HG02623 (cell line): ENCODE measurements around the gene GPATCH4.
"Not testable (repeated sequence)": the region's sequence is repeated elsewhere in the genome, so short reads cannot be mapped to it uniquely, and the experiment has no call there.

ENCODE experiments used
- ATAC-seq: cut with Tn5 transposase; IDR thresholded peaks from one replicate; pipeline ENCODE4 v1.9.1; 2021; ENCODE audit warnings: moderate library complexity; ENCODE audit not compliant: unreplicated experiment

Gene GPATCH4

GRCh38 chr1:156581661-156582387 lies 19.5 kb downstream of the GPATCH4 start:
- ATAC-seq, result no peak

GRCh38 chr1:156579472-156579871 lies 21.8 kb downstream of the GPATCH4 start, which contains the start of gene TTC24:
Gene TTC24 (plus strand): TSS chr1:156579723. CDS start chr1:156581365, 1,642 bp downstream.
- ATAC-seq, result no peak

- no peak for ATAC-seq
Measured at GRCh38 chr1:156578055-156578454, 23.2 kb downstream of the GPATCH4 start.

- ATAC-seq, result no peak
Measured at GRCh38 chr1:156577550-156577949, 23.7 kb downstream of the GPATCH4 start.

- no peak for ATAC-seq
Measured at GRCh38 chr1:156574039-156574633, 27.1 kb downstream of the GPATCH4 start.

- no peak for ATAC-seq
Measured at GRCh38 chr1:156572663-156573018, 28.6 kb downstream of the GPATCH4 start.

- no peak for ATAC-seq
Measured at GRCh38 chr1:156571919-156572662, 29.2 kb downstream of the GPATCH4 start, which contains the start of gene IQGAP3. Gene IQGAP3 (minus strand): TSS chr1:156572565. CDS start chr1:156572529, 36 bp downstream.

GRCh38 chr1:156571261-156571852 lies 29.9 kb downstream of the GPATCH4 start:
- no peak for ATAC-seq

GRCh38 chr1:156566436-156566835 lies 34.8 kb downstream of the GPATCH4 start:
- no peak for ATAC-seq

- ATAC-seq, result no peak
Measured at GRCh38 chr1:156565519-156565918, 35.8 kb downstream of the GPATCH4 start.

GRCh38 chr1:156560585-156561163 lies 40.6 kb downstream of the GPATCH4 start:
- ATAC-seq, result no peak

GRCh38 chr1:156559797-156560385 lies 41.4 kb downstream of the GPATCH4 start:
- no peak for ATAC-seq

- ATAC-seq, result no peak
Measured at GRCh38 chr1:156559086-156559796, 42.0 kb downstream of the GPATCH4 start.

- no peak for ATAC-seq
Measured at GRCh38 chr1:156556354-156556753, 44.9 kb downstream of the GPATCH4 start.

GRCh38 chr1:156555715-156556114 lies 45.6 kb downstream of the GPATCH4 start:
- no peak for ATAC-seq

- ATAC-seq, result no peak
Measured at GRCh38 chr1:156554971-156555370, 46.3 kb downstream of the GPATCH4 start.

- ATAC-seq, result no peak
Measured at GRCh38 chr1:156553860-156554485, 47.3 kb downstream of the GPATCH4 start.

- ATAC-seq, result not testable (repeated sequence)
Measured at GRCh38 chr1:156552937-156553336, 48.3 kb downstream of the GPATCH4 start.

- ATAC-seq, result no peak
Measured at GRCh38 chr1:156552518-156552917, 48.8 kb downstream of the GPATCH4 start.

- no peak for ATAC-seq
Measured at GRCh38 chr1:156551869-156552268, 49.4 kb downstream of the GPATCH4 start.
